Stomach (tissue), 9 donors: ENCODE results near the gene EMILIN3. TPM values are rescaled to one million over a fixed set of nuclear protein-coding genes. Genes with fewer than 3 reads are reported as not detected.

Experiments
- DNase-seq, 2 donors: peaks; one replicate each; pipeline versions ENCODE4 v3.0.0 to v3.0.0-alpha.2; 2013 to 2019
- H3K27ac ChIP-seq, 5 donors: fragments of 200-600 bp in 4 of 5; sonication (generic) in 4 of 5; one replicate each; pipeline ENCODE4 v1.5.1; 2013 to 2019; ENCODE audit warnings: mild to moderate bottlenecking in 1 of 5, moderate library complexity in 1 of 5
- H3K27me3 ChIP-seq, 3 donors: fragments of 200-600 bp; sonication (generic); one replicate each; pipeline ENCODE4 v1.5.1; 2017 to 2019; ENCODE audit warnings: mixed run types in 1 of 3
- H3K36me3 ChIP-seq, 4 donors: fragments of 200-600 bp; sonication (generic); 1 replicate in 3 of 4; 2 replicates in 1 of 4; pipeline ENCODE4 v1.5.1; 2016 to 2019
- H3K4me1 ChIP-seq, 4 donors: fragments of 200-600 bp; sonication (generic); one replicate each; pipeline ENCODE4 v1.5.1; 2016 to 2019
- H3K4me3 ChIP-seq, 4 donors: fragments of 200-600 bp; sonication (generic) in 3 of 4; one replicate each; pipeline ENCODE4 v1.5.1; 2016 to 2019; ENCODE audit warnings: mild to moderate bottlenecking in 1 of 4
- H3K9me3 ChIP-seq, 4 donors: fragments of 200-600 bp; sonication (generic); one replicate each; pipeline ENCODE4 v1.5.1; 2016 to 2019
- EP300 ChIP-seq: sonication (generic); formaldehyde crosslinking; IDR thresholded peaks from one replicate; pipeline ENCODE4 v1.6.1; 2017; ENCODE audit warnings: antibody characterized with exemption
- POLR2A ChIP-seq, 4 donors: fragments of 450-650 bp; IDR thresholded peaks; one replicate each; pipeline ENCODE4 v1.6.1; 2016; ENCODE audit warnings: antibody characterized with exemption in 4 of 4, control low read depth in 2 of 4, mild to moderate bottlenecking in 1 of 4, moderate library complexity in 1 of 4
- POLR2AphosphoS5 ChIP-seq, 3 donors: sonication (generic); formaldehyde crosslinking; IDR thresholded peaks; one replicate each; pipeline ENCODE4 v1.6.1; 2016; ENCODE audit warnings: antibody characterized with exemption in 3 of 3
- WGBS, 5 donors: extraction: QIAGEN DNeasy Blood & Tissue Kit in 3 of 5; methylation state at CpG; one replicate each; pipeline versions ENCODE4 v1.1.5 to v1.1.7; 2013 to 2018; 5-methylcytosine and 5-hydroxymethylcytosine counted together
- intact Hi-C: fragments of 100-400 bp; cut with DNase I; formaldehyde crosslinking; loops from one replicate; pipeline ENCODE4 v1.15.1; 2023; ENCODE audit warnings: low total_unique reads
- polyA plus RNA-seq, 3 donors: library from polyadenylated mRNA; stranded (reverse); fragments of 200-250 nt; gene quantifications; one replicate each; pipeline ENCODE4 v1.2.3, GENCODE V29; 2013
- total RNA-seq, 5 donors: library from RNA; depleted of rRNA; stranded (reverse); fragments of >200 nt; gene quantifications; one replicate each; pipeline versions ENCODE4 v1.1.0 to v1.2.3, GENCODE V29; 2014 to 2016
- TF ChIP-seq, protein P1 (sequence below), 7 experiments: fragments of 450-650 bp in 4 of 7; fragments of 200-600 bp in 3 of 7; sonication (generic) in 3 of 7; IDR thresholded peaks; one replicate each; pipeline ENCODE4 v1.5.1; 2016 to 2019; ENCODE audit warnings: antibody characterized with exemption in 7 of 7, control low read depth in 2 of 7, mild to moderate bottlenecking in 1 of 7
- donor health status: healthy with polysubstance abuse.
- donor health status: Bipolar disorder and iron deficiency.
- donor health status: healthy.

The EMILIN3 gene
- total and polyA plus RNA-seq, 8 donors, result 0.37 to 4.0 (median 2.6) TPM; not detected in 1

DNA sequence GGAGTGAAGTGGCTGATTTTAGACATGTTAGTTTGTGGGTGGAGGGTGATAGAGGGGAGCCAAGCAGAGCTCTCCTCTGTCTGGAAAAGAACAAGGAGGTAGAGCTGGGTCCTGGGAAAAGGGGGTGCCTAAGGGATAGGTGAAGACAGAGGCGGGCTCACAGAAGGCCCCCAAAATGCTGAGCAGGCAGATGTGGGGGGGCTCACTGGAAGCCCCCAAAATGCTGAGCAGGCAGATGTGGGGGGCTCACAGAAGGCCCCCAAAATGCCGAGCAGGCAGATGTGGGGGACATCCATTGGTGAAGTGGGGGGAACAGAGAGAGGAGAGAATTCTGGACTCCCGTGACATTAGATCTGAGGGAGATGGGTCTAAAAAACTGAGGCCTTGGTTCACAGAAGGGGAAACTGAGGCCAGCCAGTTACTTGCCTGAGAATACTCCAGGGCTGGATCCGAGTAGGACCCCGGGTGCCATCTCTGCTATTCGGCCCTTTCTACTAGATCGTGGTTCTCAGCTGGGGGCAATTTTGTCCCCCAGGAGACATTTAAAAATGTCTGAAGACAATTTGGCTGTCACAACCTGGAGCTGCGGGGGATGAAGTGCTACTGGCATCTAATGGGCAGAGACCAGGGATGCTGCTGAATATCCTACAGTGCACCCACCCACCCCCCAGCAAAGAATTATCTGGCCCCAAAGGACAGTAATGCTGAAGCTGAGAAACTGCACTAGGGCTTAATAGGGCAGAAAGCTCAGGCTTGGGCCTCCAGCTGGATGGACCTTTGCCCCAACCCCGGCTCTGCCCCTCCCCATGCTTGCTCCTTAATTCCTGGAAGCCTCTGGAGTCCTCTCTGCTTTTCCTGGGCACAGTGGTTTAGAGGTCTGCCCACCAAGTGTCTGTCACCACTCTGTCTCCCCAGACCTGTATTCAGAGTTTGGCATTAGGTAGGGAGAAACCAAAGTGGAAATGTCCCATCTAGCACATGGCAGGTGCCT, 23.8 kb downstream of the EMILIN3 start:
- no peak for DNase-seq
- no peaks in the 10 kb centered on the region for H3K27me3 ChIP-seq
- H3K9me3 ChIP-seq, result no peaks in the 10 kb centered on the region
- H3K27ac ChIP-seq, result no peak overlapping the region
- intact Hi-C loops, result loop anchor here (5.0 kb wide), 1 partner anchor 170 kb away; no protein-coding TSS in a partner anchor
- H3K4me3 ChIP-seq, result no peak overlapping the region
- 87 to 97% (median 95%) methylated on average over 9 of the region's 9 CpGs for WGBS, 5 donors
- TF ChIP-seq, protein P1, sequence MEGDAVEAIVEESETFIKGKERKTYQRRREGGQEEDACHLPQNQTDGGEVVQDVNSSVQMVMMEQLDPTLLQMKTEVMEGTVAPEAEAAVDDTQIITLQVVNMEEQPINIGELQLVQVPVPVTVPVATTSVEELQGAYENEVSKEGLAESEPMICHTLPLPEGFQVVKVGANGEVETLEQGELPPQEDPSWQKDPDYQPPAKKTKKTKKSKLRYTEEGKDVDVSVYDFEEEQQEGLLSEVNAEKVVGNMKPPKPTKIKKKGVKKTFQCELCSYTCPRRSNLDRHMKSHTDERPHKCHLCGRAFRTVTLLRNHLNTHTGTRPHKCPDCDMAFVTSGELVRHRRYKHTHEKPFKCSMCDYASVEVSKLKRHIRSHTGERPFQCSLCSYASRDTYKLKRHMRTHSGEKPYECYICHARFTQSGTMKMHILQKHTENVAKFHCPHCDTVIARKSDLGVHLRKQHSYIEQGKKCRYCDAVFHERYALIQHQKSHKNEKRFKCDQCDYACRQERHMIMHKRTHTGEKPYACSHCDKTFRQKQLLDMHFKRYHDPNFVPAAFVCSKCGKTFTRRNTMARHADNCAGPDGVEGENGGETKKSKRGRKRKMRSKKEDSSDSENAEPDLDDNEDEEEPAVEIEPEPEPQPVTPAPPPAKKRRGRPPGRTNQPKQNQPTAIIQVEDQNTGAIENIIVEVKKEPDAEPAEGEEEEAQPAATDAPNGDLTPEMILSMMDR (IDR thresholded peaks at IDR 0.05), result no peak
- TF ChIP-seq POLR2AphosphoS5 (IDR thresholded peaks at IDR 0.05) (no peak), EP300 (no peak), POLR2A (IDR thresholded peaks at IDR 0.05) (no peak)
- peaks cover 10 to 35% (median 28%) of the 10 kb centered on the region in 4 donors for H3K4me1 ChIP-seq
- H3K36me3 ChIP-seq, result peaks cover 0 to 23% (median 19%) of the 10 kb centered on the region in 4 donors

DNA sequence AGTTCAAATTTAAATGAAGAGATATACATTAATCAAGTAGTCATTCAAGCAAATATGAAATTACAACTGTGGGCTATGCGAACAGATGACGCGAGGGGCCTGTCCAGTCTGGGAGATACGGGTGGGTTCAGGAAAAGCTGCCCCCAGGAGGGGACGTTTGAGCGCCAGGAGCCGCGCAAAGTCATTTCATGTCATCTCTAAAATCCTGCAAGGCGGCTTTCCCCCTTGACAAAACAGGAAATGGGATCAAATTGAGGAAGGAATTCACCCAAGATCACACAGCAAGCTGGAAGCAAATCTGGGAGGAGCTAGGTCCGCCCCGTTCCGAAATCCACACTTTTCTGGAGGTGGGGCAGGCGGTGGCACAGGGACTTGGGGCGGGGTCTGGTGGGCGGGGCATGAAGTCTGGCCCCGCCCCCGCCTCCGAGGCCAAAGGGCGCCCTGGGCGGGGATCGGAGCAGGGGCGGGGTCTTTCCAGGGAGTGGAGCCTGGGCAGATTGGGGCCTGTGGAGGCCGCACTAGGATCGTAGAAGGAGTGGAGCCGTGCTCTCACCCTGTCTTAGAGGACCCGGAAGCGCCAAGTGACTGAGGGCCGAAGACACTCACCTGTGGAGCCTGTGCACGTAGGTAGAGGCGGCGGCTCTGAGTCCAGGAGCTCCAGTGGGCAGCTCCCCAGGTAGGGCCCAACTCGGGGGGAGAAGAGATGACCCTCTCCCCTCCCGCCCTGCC, 26.1 kb downstream of the EMILIN3 start, which contains the start of gene LPIN3:
Gene LPIN3 (plus strand): TSS at position 495 of the 729 bp plus-strand sequence. CDS start 4,983 bp downstream, outside the sequence.
- Histone ChIP-seq H3K27ac (peak within 1 kb of the TSS; percentile 79 to 90 (median 88)), H3K36me3 (peaks cover 0 to 2% (median 1%) of the 10 kb centered on the region in 4 donors), H3K27me3 (no peaks in the 10 kb centered on the region), H3K4me3 (peak within 1 kb of the TSS; percentile 37 to 52 (median 38)), H3K9me3 (no peaks in the 10 kb centered on the region), H3K4me1 (peaks cover 10 to 36% (median 27%) of the 10 kb centered on the region in 4 donors)
- DNase-seq, result peak; percentile 94 to 95
- TF ChIP-seq POLR2A (IDR thresholded peaks at IDR 0.05), result peak in 1 of 4 donors; percentile 14
- no peak for TF ChIP-seq EP300
- TF ChIP-seq, protein P1 (IDR thresholded peaks at IDR 0.05), result no peak
- peak in 2 of 3 donors; percentile 68 to 85 for TF ChIP-seq POLR2AphosphoS5 (IDR thresholded peaks at IDR 0.05)
- 2 to 9% (median 6%) methylated on average over 17 to 33 of the region's 33 CpGs for WGBS, 5 donors
- intact Hi-C loops, result loop anchor here (5.0 kb wide), 1 partner anchor 168 kb away; no protein-coding TSS in a partner anchor

DNA sequence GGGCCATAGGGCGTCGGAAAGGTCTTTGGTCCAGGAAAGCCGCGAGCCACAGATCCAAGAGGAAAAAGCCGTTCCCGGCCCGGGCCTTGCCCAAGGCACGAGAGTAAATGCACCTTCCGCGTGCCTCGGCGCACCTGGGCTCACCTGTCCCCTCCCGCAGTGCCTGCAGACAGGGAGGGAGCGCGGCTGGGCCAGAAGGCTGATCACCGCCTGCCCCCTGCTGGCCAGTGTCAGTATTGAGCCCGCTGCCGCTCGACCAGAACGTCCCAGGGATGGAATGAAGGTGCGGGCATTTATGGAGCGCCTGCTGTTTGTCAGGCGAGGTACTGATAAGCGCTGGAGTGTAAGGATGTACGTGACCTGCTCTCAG, 26.7 kb downstream of the EMILIN3 start:
- H3K27me3 ChIP-seq, result no peaks in the 10 kb centered on the region
- H3K9me3 ChIP-seq, result no peaks in the 10 kb centered on the region
- TF ChIP-seq POLR2A (IDR thresholded peaks at IDR 0.05) (no peak), EP300 (no peak), POLR2AphosphoS5 (IDR thresholded peaks at IDR 0.05) (peak in 2 of 3 donors; percentile 29 to 82)
- TF ChIP-seq, protein P1 (IDR thresholded peaks at IDR 0.05), result peak in 6 of 7 experiments; percentile 90 to 100 (median 98)
- WGBS, 5 donors, result 1 to 4% (median 4%) methylated on average over 25 of the region's 25 CpGs
- H3K4me3 ChIP-seq, result peak overlapping the region; percentile 37 to 52 (median 38)
- H3K36me3 ChIP-seq, result no peaks in the 10 kb centered on the region
- H3K27ac ChIP-seq, result peak overlapping the region; percentile 79 to 90 (median 88)
- DNase-seq, result peak; percentile 95 to 96
- intact Hi-C loops, result loop anchor here (5.0 kb wide), 1 partner anchor 168 kb away; no protein-coding TSS in a partner anchor
- peaks cover 12 to 41% (median 30%) of the 10 kb centered on the region in 4 donors for H3K4me1 ChIP-seq
